Heart right ventricle (tissue), 16 donors: ENCODE measurements around the gene PRKACA. TPM values are rescaled to one million over a fixed set of nuclear protein-coding genes. Genes with fewer than 3 reads are reported as not detected.
A peak's percentile ranks its signal among the peaks of the same experiment; 100 is the strongest.
"Not testable (repeated sequence)": the region's sequence is repeated elsewhere in the genome, so short reads cannot be mapped to it uniquely, and the experiment has no call there.

ENCODE experiments used
- ATAC-seq, 8 donors: fragments of 200-7000 bp; cut with Tn5 transposase; one replicate each; pipeline ENCODE4 v1.9.1; 2020; ENCODE audit warnings: mild to moderate bottlenecking in 8 of 8, moderate library complexity in 8 of 8, moderate number of reproducible peaks in 1 of 8
- DNase-seq, 2 donors: peaks; one replicate each; pipeline ENCODE4 v3.0.0-alpha.2; 2020
- H3K27ac ChIP-seq, 10 donors: fragments of 200-600 bp; sonication (generic) in 2 of 10; one replicate each; pipeline versions ENCODE4 v1.5.0 to v1.8.0; 2020 to 2022; ENCODE audit warnings: mild to moderate bottlenecking in 3 of 10
- H3K27me3 ChIP-seq, 7 donors: fragments of 200-600 bp; one replicate each; pipeline ENCODE4 v1.8.0; 2021 to 2022; ENCODE audit warnings: mild to moderate bottlenecking in 2 of 7
- H3K36me3 ChIP-seq, 9 donors: fragments of 200-600 bp; sonication (generic) in 1 of 9; one replicate each; pipeline versions ENCODE4 v1.5.0 to v1.8.0; 2020 to 2022; ENCODE audit warnings: mild to moderate bottlenecking in 2 of 9
- H3K4me1 ChIP-seq, 9 donors: fragments of 200-600 bp; sonication (generic) in 1 of 9; one replicate each; pipeline versions ENCODE4 v1.5.0 to v1.8.0; 2020 to 2022; ENCODE audit warnings: mild to moderate bottlenecking in 4 of 9
- H3K4me3 ChIP-seq, 10 donors: fragments of 200-600 bp; sonication (generic) in 2 of 10; one replicate each; pipeline versions ENCODE4 v1.5.0 to v1.8.0; 2020 to 2022; ENCODE audit warnings: mild to moderate bottlenecking in 7 of 10, moderate library complexity in 2 of 10
- H3K9me3 ChIP-seq, 11 donors: fragments of 200-600 bp in 10 of 11; sonication (generic) in 2 of 11; one replicate each; pipeline versions ENCODE4 v1.5.0 to v1.8.0; 2013 to 2022; ENCODE audit warnings: mild to moderate bottlenecking in 2 of 11, control low read depth in 1 of 11, moderate library complexity in 1 of 11
- CTCF ChIP-seq, 9 donors: fragments of 200-600 bp; sonication (generic) in 2 of 9; IDR thresholded peaks; one replicate each; pipeline versions ENCODE4 v1.5.0 to v1.8.0; 2021 to 2022; ENCODE audit warnings: antibody characterized with exemption in 9 of 9, mild to moderate bottlenecking in 5 of 9, moderate library complexity in 1 of 9
- WGBS, 2 donors: extraction: QIAGEN DNeasy Blood & Tissue Kit; methylation state at CpG; one replicate each; pipeline ENCODE4 v1.1.7; 2013; ENCODE audit warnings: inconsistent platforms in 1 of 2; 5-methylcytosine and 5-hydroxymethylcytosine counted together
- intact Hi-C, 10 donors: fragments of 100-400 bp; cut with DNase I; formaldehyde crosslinking; loops; one replicate each; pipeline versions ENCODE4 v1.11.1 to v1.14.2; 2022
- polyA plus RNA-seq, 2 donors: library from polyadenylated mRNA; stranded (reverse); fragments of 200-250 nt; gene quantifications; one replicate each; pipeline ENCODE4 v1.2.3, GENCODE V29; 2013
- total RNA-seq, 10 donors: library from RNA; stranded (reverse); fragmentation: NEBNext Ultra II Directional in 3 of 10; extraction: Animal tissue kit (Norgen Biotek cat#: 25700) in 3 of 10; gene quantifications; one replicate each; pipeline versions ENCODE4 v1.2.1 to v1.2.4, GENCODE V29; 2021 to 2023
- donor health status: Arrhythmogenic right ventricular cardiomyopathy.
- donor health status: ischemic (EF 13 %, LVEDD 7.1; RV severe dilation, severe dysfunction).
- donor health status: healthy with polysubstance abuse.
- donor health status: DM: no; HTN: yes; CAD: no.
- donor health status: DM: no; HTN: no; CAD: no.
- donor health status: ischemic (EF 25% LVEDD 6.9; RV normal size, moderate dysfunction).
- donor health status: ischemic (EF 25% LVEDD 5.7; RV mildly dilated, moderate dysfunction).
- donor health status: healthy.
- donor health status: DM: yes; HTN: yes; CAD: no.
- donor health status: Ischemic cardiomyopathy.
- donor health status: ischemic (EF 35%, LVEDD 5.7; RV mildly dilated, moderate dysfunction).
- donor health status: nonischemic (EF 11% LVEDD 7.7; RV severe dilation, severe dysfunction).
- donor health status: DM: yes; HTN: yes; CAD: no.
- donor health status: PGD.
- donor health status: ischemic (EF 29% LVEDD 5.4; RV normal size, mild dysfunction).
- donor health status: nonischemic (EF 23%, LVEDD 6.1; RV moderate dilation, normal function).

PRKACA gene
- total and polyA plus RNA-seq, 12 donors, result 196 to 691 (median 508) TPM

- peak overlapping the region in 2 of 10 donors; percentile 24 to 33 for H3K4me3 ChIP-seq
- WGBS, 2 donors, result 27 to 32% methylated on average over 20 of the region's 20 CpGs
Measured at GRCh38 chr19:14147797-14148605, 30.4 kb upstream of the PRKACA start.

GRCh38 chr19:14146789-14147216, 29.2 kb upstream of the PRKACA start:
- Histone ChIP-seq H3K9me3 (no peaks in the 10 kb centered on the region), H3K4me3 (no peak overlapping the region), H3K36me3 (peaks cover 0 to 9% (median 0%) of the 10 kb centered on the region in 9 donors), H3K27me3 (no peaks in the 10 kb centered on the region), H3K4me1 (peaks cover 2 to 47% (median 35%) of the 10 kb centered on the region in 9 donors), H3K27ac (peak overlapping the region in 2 of 10 donors; percentile 2 to 16)
- DNase-seq (no peak), ATAC-seq (peak in 1 of 8 donors; percentile 46)
- no peak for TF ChIP-seq CTCF (IDR thresholded peaks at IDR 0.05)
- intact Hi-C loops, result loop anchor here in 8 of 10 donors (1.0 to 10.0 kb wide), 9 partner anchors 20 to 338 kb away; partner anchors contain the start of genes DDX39A (in 2 of the 8) and ADGRL1 (in 1 of the 8)
- WGBS, 2 donors, result 57 to 59% methylated on average over 7 of the region's 7 CpGs

More at GRCh38 chr19:14147797-14148605, 30.4 kb upstream of the PRKACA start:
- peak; percentile 77 to 95 (median 89) for TF ChIP-seq CTCF (IDR thresholded peaks at IDR 0.05)
- Histone ChIP-seq H3K27ac (peak overlapping the region; percentile 25 to 90 (median 86)), H3K9me3 (no peaks in the 10 kb centered on the region), H3K4me1 (peaks cover 2 to 47% (median 32%) of the 10 kb centered on the region in 9 donors), H3K36me3 (peaks cover 0 to 20% (median 0%) of the 10 kb centered on the region in 9 donors), H3K27me3 (no peaks in the 10 kb centered on the region)
- intact Hi-C loops, result loop anchor here (1.0 to 10.0 kb wide), 12 partner anchors 49 to 337 kb away; partner anchors contain the start of genes DDX39A (in 2 of the 10) and ADGRL1 (in 1 of the 10)
- peak; percentile 84 to 91 (median 86) for ATAC-seq
- DNase-seq, result peak; percentile 74 to 79

GRCh38 chr19:14146169-14146568, 28.6 kb upstream of the PRKACA start:
- intact Hi-C loops, result loop anchor here in 8 of 10 donors (1.0 to 10.0 kb wide), 9 partner anchors 21 to 339 kb away; partner anchors contain the start of genes DDX39A (in 2 of the 8) and ADGRL1 (in 1 of the 8)
- not testable (repeated sequence) for H3K36me3 ChIP-seq, ATAC-seq, H3K27me3 ChIP-seq, H3K9me3 ChIP-seq, H3K4me3 ChIP-seq, DNase-seq
- WGBS, 2 donors, result 90 to 94% methylated on average over 10 of the region's 10 CpGs
- H3K27ac ChIP-seq, result peak overlapping the region in 1 of 10 donors; percentile 2
- H3K4me1 ChIP-seq, result peaks cover 2 to 45% (median 34%) of the 10 kb centered on the region in 9 donors

- ATAC-seq, result no peak
- H3K27me3 ChIP-seq, result no peaks in the 10 kb centered on the region
- no peak overlapping the region for H3K27ac ChIP-seq
- WGBS, 2 donors, result 84 to 88% methylated on average over 6 of the region's 6 CpGs
- intact Hi-C loops, result loop anchor here in 8 of 10 donors (5.0 to 10.0 kb wide), 8 partner anchors 59 to 339 kb away; partner anchors contain the start of genes DDX39A (in 2 of the 8) and ADGRL1 (in 1 of the 8)
- H3K4me3 ChIP-seq, result no peak overlapping the region
- DNase-seq, result no peak
- TF ChIP-seq CTCF (IDR thresholded peaks at IDR 0.05), result no peak
- no peaks in the 10 kb centered on the region for H3K9me3 ChIP-seq
- peaks cover 2 to 42% (median 26%) of the 10 kb centered on the region in 9 donors for H3K4me1 ChIP-seq
- no peaks in the 10 kb centered on the region for H3K36me3 ChIP-seq
Measured at GRCh38 chr19:14145381-14145780, 27.8 kb upstream of the PRKACA start.
